Stimulated activated CD8-positive, alpha-beta memory T cell treated with anti-CD3 and anti-CD28 coated beads, Interleukin-15, amount 100 ng/mL, for 1 hour (primary cell): ENCODE results near the gene PAK6.

Experiments used
- DNase-seq: peaks from one replicate; pipeline ENCODE4 v3.0.0-alpha.2; 2020; ENCODE audit warnings: low read depth

PAK6 gene

GRCh38 chr15:40293006-40293405 is 54.1 kb downstream of the PAK6 start:
- no peak for DNase-seq

- no peak for DNase-seq
These were observed 55.3 kb downstream of the PAK6 start for GRCh38 chr15:40293905-40294895.

GRCh38 chr15:40295297-40295696 is 56.4 kb downstream of the PAK6 start:
- no peak for DNase-seq

- DNase-seq = no peak
These were observed 57.2 kb downstream of the PAK6 start for GRCh38 chr15:40295877-40296560.

- DNase-seq = no peak
These were observed 57.8 kb downstream of the PAK6 start for GRCh38 chr15:40296561-40297230.

- DNase-seq = no peak
These were observed 58.5 kb downstream of the PAK6 start for GRCh38 chr15:40297356-40297755.

GRCh38 chr15:40298216-40298935 is 59.5 kb downstream of the PAK6 start:
- no peak for DNase-seq

GRCh38 chr15:40300367-40300766 is 61.5 kb downstream of the PAK6 start:
- DNase-seq = no peak

- no peak for DNase-seq
These were observed 61.9 kb downstream of the PAK6 start for GRCh38 chr15:40300771-40301170.

- no peak for DNase-seq
These were observed 62.8 kb downstream of the PAK6 start for GRCh38 chr15:40301467-40302179.

- DNase-seq = no peak
These were observed 63.5 kb downstream of the PAK6 start for GRCh38 chr15:40302288-40302886.

GRCh38 chr15:40302981-40303380 is 64.1 kb downstream of the PAK6 start:
- no peak for DNase-seq

GRCh38 chr15:40303576-40303975 is 64.7 kb downstream of the PAK6 start:
- DNase-seq = no peak

- no peak for DNase-seq
These were observed 66.4 kb downstream of the PAK6 start for GRCh38 chr15:40305281-40305680.

- no peak for DNase-seq
These were observed 67.5 kb downstream of the PAK6 start for GRCh38 chr15:40306371-40306770.

- no peak for DNase-seq
These were observed 68.0 kb downstream of the PAK6 start for GRCh38 chr15:40306908-40307307.

- peak; percentile 41 for DNase-seq
These were observed 68.8 kb downstream of the PAK6 start, which contains the start of gene PLCB2 for GRCh38 chr15:40307421-40308211. PLCB2 (minus strand) TSS chr15:40307935; CDS start chr15:40307672, 263 bp downstream.

- DNase-seq = no peak
These were observed 70.5 kb downstream of the PAK6 start for GRCh38 chr15:40309344-40309862.
